ENCODE results near the gene NOSIP.

NOSIP gene

GRCh38 chr19:49524812-49525455 is 55.4 kb downstream of the NOSIP start:
- no peak overlapping the region for H3K4ac ChIP-seq (ENCODE audit: low read length)
- H3K18ac ChIP-seq (ENCODE audit: low read length), result no peak overlapping the region
- whole genome bisulfite sequencing, 2 donors (ENCODE audit: extremely low coverage in 2 of 2, insufficient read length in 2 of 2, insufficient replicate concordance in 1 of 2), result no CpG with 5 or more reads among the region's 22 CpGs
- H2AK5ac ChIP-seq (ENCODE audit: low read depth, low read length), result peak overlapping the region; percentile 70
- no peak overlapping the region for H4K91ac ChIP-seq (ENCODE audit: low read depth, low read length, poor library complexity)
- no peak overlapping the region for H3K4me2 ChIP-seq (ENCODE audit: insufficient read depth, low read length, poor library complexity, severe bottlenecking)
- no peak overlapping the region for H2BK15ac ChIP-seq (ENCODE audit: low read length)
- H3K9ac ChIP-seq (ENCODE audit: low read depth, low read length, poor library complexity), result no peak overlapping the region
- peaks cover 9 to 40% of the 10 kb centered on the region in 2 donors for H3K36me3 ChIP-seq (replicated peaks in 1 of 2; ENCODE audit: control insufficient read depth in 2 of 2, insufficient read depth in 2 of 2, low read length in 2 of 2)
- no peak for DNase-seq (ENCODE audit: low spot score)
- H2BK5ac ChIP-seq (ENCODE audit: low read length), result peak overlapping the region; percentile 53
- H2AFZ ChIP-seq (ENCODE audit: low read length), result no peak overlapping the region
- no peaks in the 10 kb centered on the region for H3K4me1 ChIP-seq (ENCODE audit: control insufficient read depth in 2 of 2, insufficient read depth in 1 of 2, low read depth in 1 of 2, low read length in 2 of 2)
- H3K27me3 ChIP-seq (ENCODE audit: control insufficient read depth in 3 of 3, insufficient read depth in 3 of 3, low read depth in 1 of 3, low read length in 3 of 3), result no peaks in the 10 kb centered on the region
- no peak overlapping the region for H2BK12ac ChIP-seq (ENCODE audit: low read length)
- H3K14ac ChIP-seq (ENCODE audit: low read length), result no peak overlapping the region
- H3K27ac ChIP-seq (replicated peaks; ENCODE audit: low read length), result no peak overlapping the region
- peak overlapping the region; percentile 65 for H4K8ac ChIP-seq (ENCODE audit: low read depth, low read length)
- peak overlapping the region; percentile 96 for H3K23ac ChIP-seq (ENCODE audit: low read depth, low read length, poor library complexity)
- no peak overlapping the region for H2BK120ac ChIP-seq (ENCODE audit: low read depth, low read length)
- H3K9me3 ChIP-seq (replicated peaks in 1 of 2; ENCODE audit: control insufficient read depth in 2 of 2, insufficient read depth in 1 of 2, low read depth in 1 of 2, low read length in 2 of 2), result no peaks in the 10 kb centered on the region
- H3K79me1 ChIP-seq (ENCODE audit: low read depth, low read length), result peaks cover 4% of the 10 kb centered on the region
- H3K4me3 ChIP-seq (ENCODE audit: low read length in 2 of 2), result no peak overlapping the region

- no peak for DNase-seq (ENCODE audit: low spot score)
- Histone ChIP-seq H4K8ac (ENCODE audit: low read depth, low read length) (no peak overlapping the region), H2BK12ac (ENCODE audit: low read length) (no peak overlapping the region), H3K18ac (ENCODE audit: low read length) (no peak overlapping the region), H3K4ac (ENCODE audit: low read length) (no peak overlapping the region), H2BK15ac (ENCODE audit: low read length) (no peak overlapping the region), H4K91ac (ENCODE audit: low read depth, low read length, poor library complexity) (no peak overlapping the region), H3K9me3 (replicated peaks in 1 of 2; ENCODE audit: control insufficient read depth in 2 of 2, insufficient read depth in 1 of 2, low read depth in 1 of 2, low read length in 2 of 2) (no peaks in the 10 kb centered on the region), H3K36me3 (replicated peaks in 1 of 2; ENCODE audit: control insufficient read depth in 2 of 2, insufficient read depth in 2 of 2, low read length in 2 of 2) (peaks cover 6 to 31% of the 10 kb centered on the region in 2 donors), H2BK5ac (ENCODE audit: low read length) (no peak overlapping the region), H2AK5ac (ENCODE audit: low read depth, low read length) (no peak overlapping the region), H3K27me3 (ENCODE audit: control insufficient read depth in 3 of 3, insufficient read depth in 3 of 3, low read depth in 1 of 3, low read length in 3 of 3) (no peaks in the 10 kb centered on the region), H2AFZ (ENCODE audit: low read length) (no peak overlapping the region), H3K27ac (replicated peaks; ENCODE audit: low read length) (no peak overlapping the region), H2BK120ac (ENCODE audit: low read depth, low read length) (no peak overlapping the region), H3K4me2 (ENCODE audit: insufficient read depth, low read length, poor library complexity, severe bottlenecking) (no peak overlapping the region), H3K4me3 (ENCODE audit: low read length in 2 of 2) (no peak overlapping the region), H3K4me1 (ENCODE audit: control insufficient read depth in 2 of 2, insufficient read depth in 1 of 2, low read depth in 1 of 2, low read length in 2 of 2) (no peaks in the 10 kb centered on the region), H3K23ac (ENCODE audit: low read depth, low read length, poor library complexity) (no peak overlapping the region), H3K79me1 (ENCODE audit: low read depth, low read length) (peaks cover 4% of the 10 kb centered on the region), H3K14ac (ENCODE audit: low read length) (no peak overlapping the region), H3K9ac (ENCODE audit: low read depth, low read length, poor library complexity) (no peak overlapping the region)
- no CpG with 5 or more reads among the region's 13 CpGs for WGBS, 2 donors (ENCODE audit: extremely low coverage in 2 of 2, insufficient read length in 2 of 2, insufficient replicate concordance in 1 of 2)
Measured at GRCh38 chr19:49520705-49521319, 59.5 kb downstream of the NOSIP start.

GRCh38 chr19:49518033-49518432 is 62.3 kb downstream of the NOSIP start:
- H3K4me1 ChIP-seq (ENCODE audit: control insufficient read depth in 2 of 2, insufficient read depth in 1 of 2, low read depth in 1 of 2, low read length in 2 of 2), result peaks cover 0 to 7% of the 10 kb centered on the region in 2 donors
- no peak overlapping the region for H4K91ac ChIP-seq (ENCODE audit: low read depth, low read length, poor library complexity)
- H2BK5ac ChIP-seq (ENCODE audit: low read length), result no peak overlapping the region
- no peak overlapping the region for H3K23ac ChIP-seq (ENCODE audit: low read depth, low read length, poor library complexity)
- DNase-seq (ENCODE audit: low spot score), result no peak
- no peak overlapping the region for H4K8ac ChIP-seq (ENCODE audit: low read depth, low read length)
- no peak overlapping the region for H3K9ac ChIP-seq (ENCODE audit: low read depth, low read length, poor library complexity)
- H3K27ac ChIP-seq (replicated peaks; ENCODE audit: low read length), result no peak overlapping the region
- H3K4me2 ChIP-seq (ENCODE audit: insufficient read depth, low read length, poor library complexity, severe bottlenecking), result no peak overlapping the region
- H2BK12ac ChIP-seq (ENCODE audit: low read length), result no peak overlapping the region
- H3K27me3 ChIP-seq (ENCODE audit: control insufficient read depth in 3 of 3, insufficient read depth in 3 of 3, low read depth in 1 of 3, low read length in 3 of 3), result no peaks in the 10 kb centered on the region
- WGBS, 2 donors (ENCODE audit: extremely low coverage in 2 of 2, insufficient read length in 2 of 2, insufficient replicate concordance in 1 of 2), result no CpG with 5 or more reads among the region's 3 CpGs
- H2AFZ ChIP-seq (ENCODE audit: low read length), result no peak overlapping the region
- peaks cover 4% of the 10 kb centered on the region for H3K79me1 ChIP-seq (ENCODE audit: low read depth, low read length)
- H3K36me3 ChIP-seq (replicated peaks in 1 of 2; ENCODE audit: control insufficient read depth in 2 of 2, insufficient read depth in 2 of 2, low read length in 2 of 2), result peaks cover 7 to 28% of the 10 kb centered on the region in 2 donors
- H3K18ac ChIP-seq (ENCODE audit: low read length), result no peak overlapping the region
- H2AK5ac ChIP-seq (ENCODE audit: low read depth, low read length), result no peak overlapping the region
- no peaks in the 10 kb centered on the region for H3K9me3 ChIP-seq (replicated peaks in 1 of 2; ENCODE audit: control insufficient read depth in 2 of 2, insufficient read depth in 1 of 2, low read depth in 1 of 2, low read length in 2 of 2)
- H3K4me3 ChIP-seq (ENCODE audit: low read length in 2 of 2), result no peak overlapping the region
- H2BK120ac ChIP-seq (ENCODE audit: low read depth, low read length), result no peak overlapping the region
- no peak overlapping the region for H3K14ac ChIP-seq (ENCODE audit: low read length)
- no peak overlapping the region for H3K4ac ChIP-seq (ENCODE audit: low read length)
- H2BK15ac ChIP-seq (ENCODE audit: low read length), result no peak overlapping the region

GRCh38 chr19:49515767-49516166 is 64.6 kb downstream of the NOSIP start:
- H2AFZ ChIP-seq (ENCODE audit: low read length), result no peak overlapping the region
- WGBS, 2 donors (ENCODE audit: extremely low coverage in 2 of 2, insufficient read length in 2 of 2, insufficient replicate concordance in 1 of 2), result no CpG with 5 or more reads among the region's 4 CpGs
- H3K4me3 ChIP-seq (ENCODE audit: low read length in 2 of 2), result no peak overlapping the region
- peaks cover 4% of the 10 kb centered on the region for H3K79me1 ChIP-seq (ENCODE audit: low read depth, low read length)
- no peak overlapping the region for H3K4me2 ChIP-seq (ENCODE audit: insufficient read depth, low read length, poor library complexity, severe bottlenecking)
- peaks cover 5 to 18% of the 10 kb centered on the region in 2 donors for H3K36me3 ChIP-seq (replicated peaks in 1 of 2; ENCODE audit: control insufficient read depth in 2 of 2, insufficient read depth in 2 of 2, low read length in 2 of 2)
- H4K91ac ChIP-seq (ENCODE audit: low read depth, low read length, poor library complexity), result no peak overlapping the region
- no peak overlapping the region for H3K18ac ChIP-seq (ENCODE audit: low read length)
- H3K4ac ChIP-seq (ENCODE audit: low read length), result no peak overlapping the region
- no peak overlapping the region for H2AK5ac ChIP-seq (ENCODE audit: low read depth, low read length)
- H4K8ac ChIP-seq (ENCODE audit: low read depth, low read length), result no peak overlapping the region
- no peak overlapping the region for H2BK15ac ChIP-seq (ENCODE audit: low read length)
- no peak overlapping the region for H3K14ac ChIP-seq (ENCODE audit: low read length)
- no peak overlapping the region for H3K9ac ChIP-seq (ENCODE audit: low read depth, low read length, poor library complexity)
- no peak overlapping the region for H3K23ac ChIP-seq (ENCODE audit: low read depth, low read length, poor library complexity)
- no peaks in the 10 kb centered on the region for H3K9me3 ChIP-seq (replicated peaks in 1 of 2; ENCODE audit: control insufficient read depth in 2 of 2, insufficient read depth in 1 of 2, low read depth in 1 of 2, low read length in 2 of 2)
- no peak overlapping the region for H2BK120ac ChIP-seq (ENCODE audit: low read depth, low read length)
- H3K27me3 ChIP-seq (ENCODE audit: control insufficient read depth in 3 of 3, insufficient read depth in 3 of 3, low read depth in 1 of 3, low read length in 3 of 3), result no peaks in the 10 kb centered on the region
- H3K4me1 ChIP-seq (ENCODE audit: control insufficient read depth in 2 of 2, insufficient read depth in 1 of 2, low read depth in 1 of 2, low read length in 2 of 2), result peaks cover 9 to 10% of the 10 kb centered on the region in 2 donors
- no peak overlapping the region for H2BK5ac ChIP-seq (ENCODE audit: low read length)
- H3K27ac ChIP-seq (replicated peaks; ENCODE audit: low read length), result no peak overlapping the region
- no peak for DNase-seq (ENCODE audit: low spot score)
- H2BK12ac ChIP-seq (ENCODE audit: low read length), result no peak overlapping the region
